Measurements from ENCODE around the gene ZNF483. TPM values are rescaled to one million over a fixed set of nuclear protein-coding genes. Genes with fewer than 3 reads are reported as not detected.

Gene ZNF483
- total RNA-seq, result 10 to 100 TPM in 2 of 3 donors, 1 to 10 TPM in 1; 5.9 to 24.9 (median 16.4) TPM

DNA sequence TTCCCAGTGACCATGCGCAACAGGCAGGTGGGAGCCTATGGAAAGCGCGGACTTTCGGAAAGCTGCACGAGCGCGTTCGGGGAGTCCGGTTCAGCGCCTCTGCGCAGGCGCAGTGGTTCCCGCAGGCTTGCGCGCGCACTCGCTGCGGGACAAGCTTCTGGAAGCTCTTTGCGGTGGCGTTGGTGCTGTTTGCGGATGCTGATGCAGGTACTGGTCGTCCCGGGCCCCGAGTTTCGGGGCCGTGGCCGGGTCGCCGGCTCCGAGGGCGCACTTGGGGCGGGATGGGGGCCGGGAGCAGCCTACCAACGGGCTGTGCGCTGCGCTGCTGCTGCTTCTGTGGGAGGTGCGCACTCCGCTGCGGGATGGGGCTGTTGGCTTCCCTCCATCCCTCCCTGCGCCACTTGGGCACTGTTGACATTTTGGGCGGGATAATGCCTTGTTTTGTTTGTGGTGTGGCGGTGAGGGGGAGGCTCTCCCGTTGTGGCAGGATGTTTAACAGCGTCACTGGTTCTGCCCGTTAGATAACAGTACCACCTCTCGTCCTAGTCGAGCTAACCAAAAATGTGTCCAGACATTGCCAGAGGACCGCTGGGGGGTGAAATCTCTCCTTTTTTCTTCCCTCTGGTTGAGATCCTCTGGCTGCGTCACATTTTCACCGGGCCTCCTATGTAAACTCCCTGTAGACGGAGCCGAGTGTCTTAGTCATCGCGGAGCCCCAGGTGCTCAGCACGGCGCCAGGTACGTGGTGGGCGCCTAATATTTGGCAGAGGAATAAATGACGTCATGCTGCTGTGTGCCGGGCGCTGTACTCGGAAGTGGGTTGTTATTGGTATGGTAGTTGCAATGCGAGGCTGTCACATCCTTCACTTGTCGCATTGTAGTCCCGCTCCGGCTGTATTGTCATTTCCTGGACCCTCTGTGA, at the start of gene ZNF483:
Gene ZNF483 (plus strand): TSS at position 124 of the 922 bp plus-strand sequence. CDS start 2,217 bp downstream, outside the sequence.
- Histone ChIP-seq H3K27me3 (no peaks in the 10 kb centered on the region), H3K4me1 (no peaks in the 10 kb centered on the region), H3K36me3 (no peaks in the 10 kb centered on the region), H3K4me3 (peak within 1 kb of the TSS; percentile 81 to 88 (median 86)), H3K9me3 (peaks cover 0 to 4% of the 10 kb centered on the region in 2 donors), H3K27ac (peak within 1 kb of the TSS; percentile 56 to 78)
- intact Hi-C loops (cut with DNase I; ENCODE audit: low total_unique reads), result no loop called here
- peak; percentile 56 to 78 for DNase-seq (ENCODE audit: low spot score in 2 of 2)
- TF ChIP-seq POLR2AphosphoS5 (IDR thresholded peaks at IDR 0.05), result peak; percentile 21 to 68 (median 44)
- no peak for TF ChIP-seq POLR2A (IDR thresholded peaks at IDR 0.05)
- TF ChIP-seq, protein P1, sequence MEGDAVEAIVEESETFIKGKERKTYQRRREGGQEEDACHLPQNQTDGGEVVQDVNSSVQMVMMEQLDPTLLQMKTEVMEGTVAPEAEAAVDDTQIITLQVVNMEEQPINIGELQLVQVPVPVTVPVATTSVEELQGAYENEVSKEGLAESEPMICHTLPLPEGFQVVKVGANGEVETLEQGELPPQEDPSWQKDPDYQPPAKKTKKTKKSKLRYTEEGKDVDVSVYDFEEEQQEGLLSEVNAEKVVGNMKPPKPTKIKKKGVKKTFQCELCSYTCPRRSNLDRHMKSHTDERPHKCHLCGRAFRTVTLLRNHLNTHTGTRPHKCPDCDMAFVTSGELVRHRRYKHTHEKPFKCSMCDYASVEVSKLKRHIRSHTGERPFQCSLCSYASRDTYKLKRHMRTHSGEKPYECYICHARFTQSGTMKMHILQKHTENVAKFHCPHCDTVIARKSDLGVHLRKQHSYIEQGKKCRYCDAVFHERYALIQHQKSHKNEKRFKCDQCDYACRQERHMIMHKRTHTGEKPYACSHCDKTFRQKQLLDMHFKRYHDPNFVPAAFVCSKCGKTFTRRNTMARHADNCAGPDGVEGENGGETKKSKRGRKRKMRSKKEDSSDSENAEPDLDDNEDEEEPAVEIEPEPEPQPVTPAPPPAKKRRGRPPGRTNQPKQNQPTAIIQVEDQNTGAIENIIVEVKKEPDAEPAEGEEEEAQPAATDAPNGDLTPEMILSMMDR (IDR thresholded peaks at IDR 0.05), result no peak

DNA sequence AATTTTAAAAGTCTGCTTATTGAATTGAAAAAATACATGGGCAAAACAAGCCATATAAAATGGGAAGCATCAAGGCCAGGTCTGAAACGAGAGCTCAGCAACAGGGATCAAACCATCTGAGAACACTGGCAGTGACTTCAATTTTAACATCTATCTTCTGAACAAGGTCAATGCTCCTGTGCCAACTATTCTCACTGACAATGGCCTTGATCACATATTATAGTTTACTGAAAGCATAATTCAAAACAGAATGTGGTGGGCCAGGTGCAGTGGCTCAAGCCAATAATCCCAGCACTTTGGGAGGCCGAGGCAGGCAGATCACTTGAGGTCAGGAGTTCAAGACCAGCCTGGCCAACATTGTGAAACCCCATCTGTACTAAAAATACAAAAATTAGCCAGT, 49.8 kb upstream of the ZNF483 start:
- Histone ChIP-seq H3K36me3 (no peaks in the 10 kb centered on the region), H3K4me3 (no peak overlapping the region), H3K4me1 (no peaks in the 10 kb centered on the region), H3K27ac (no peak overlapping the region), H3K9me3 (no peaks in the 10 kb centered on the region), H3K27me3 (no peaks in the 10 kb centered on the region)
- TF ChIP-seq POLR2AphosphoS5 (IDR thresholded peaks at IDR 0.05), result no peak
- TF ChIP-seq, protein P1 (IDR thresholded peaks at IDR 0.05), result no peak
- no peak for TF ChIP-seq POLR2A (IDR thresholded peaks at IDR 0.05)
- DNase-seq (ENCODE audit: low spot score in 2 of 2), result no peak
- intact Hi-C loops (cut with DNase I; ENCODE audit: low total_unique reads), result no loop called here

DNA sequence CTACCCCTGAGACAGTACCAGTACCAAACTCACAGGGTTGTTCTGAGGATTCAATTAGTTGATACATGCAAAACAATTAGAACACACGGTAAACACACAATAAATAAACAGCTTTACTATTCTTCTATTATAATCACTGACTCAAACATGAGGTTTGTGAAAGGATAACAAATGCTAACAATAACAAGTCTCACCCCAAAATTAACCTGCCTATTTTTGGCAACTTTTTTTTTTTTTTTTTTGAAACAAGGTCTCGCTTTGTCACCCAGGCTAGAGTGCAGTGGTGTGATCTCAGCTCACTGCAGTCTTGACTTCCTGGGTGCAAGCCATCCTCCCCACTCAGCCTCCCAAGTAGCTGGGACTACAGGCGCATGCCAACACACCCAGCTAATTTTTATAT, 47.3 kb upstream of the ZNF483 start:
- Histone ChIP-seq H3K27ac (no peak overlapping the region), H3K27me3 (no peaks in the 10 kb centered on the region), H3K36me3 (no peaks in the 10 kb centered on the region), H3K4me3 (no peak overlapping the region), H3K4me1 (no peaks in the 10 kb centered on the region), H3K9me3 (no peaks in the 10 kb centered on the region)
- intact Hi-C loops (cut with DNase I; ENCODE audit: low total_unique reads), result no loop called here
- TF ChIP-seq POLR2AphosphoS5 (IDR thresholded peaks at IDR 0.05) (no peak), POLR2A (IDR thresholded peaks at IDR 0.05) (no peak)
- TF ChIP-seq, protein P1 (IDR thresholded peaks at IDR 0.05), result no peak
- no peak for DNase-seq (ENCODE audit: low spot score in 2 of 2)

DNA sequence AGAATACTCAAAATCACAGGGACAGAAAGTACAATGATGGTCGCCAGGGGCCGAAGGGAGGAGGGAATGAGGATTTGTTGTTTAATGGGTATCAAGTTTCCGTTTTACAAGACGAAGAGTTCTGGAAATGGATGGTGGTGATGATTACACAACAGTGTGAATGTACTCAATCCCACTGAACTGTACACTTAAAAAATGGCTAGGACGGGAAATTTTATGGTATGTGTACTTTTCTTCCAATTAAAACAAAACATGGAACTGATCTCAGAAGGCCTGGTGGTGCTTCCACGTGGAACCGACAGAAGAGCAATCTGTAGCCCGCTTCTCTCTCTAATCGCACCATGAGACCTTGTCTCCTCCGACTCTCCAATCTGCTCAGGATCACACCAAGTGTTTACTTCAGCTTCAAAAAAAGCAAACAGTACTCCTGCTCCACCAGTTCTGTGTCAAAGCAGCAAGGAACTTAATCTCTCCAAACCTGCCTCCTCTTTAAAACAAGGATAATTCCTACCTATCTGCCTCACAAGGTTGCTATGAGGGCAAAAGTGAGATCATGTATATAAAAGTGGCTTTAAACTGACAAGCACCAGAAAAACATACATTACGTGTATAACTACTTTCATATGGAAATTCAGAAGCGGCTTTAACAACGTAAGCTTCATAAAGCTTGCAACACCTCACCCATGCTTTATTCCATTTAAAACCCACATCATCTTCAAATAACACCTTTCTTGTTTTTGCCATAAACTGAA, 42.9 kb upstream of the ZNF483 start:
- peak overlapping the region; percentile 97 to 100 for H3K27ac ChIP-seq
- intact Hi-C loops (cut with DNase I; ENCODE audit: low total_unique reads), result loop anchor here (1.0 kb wide), 1 partner anchor 8 kb away; no protein-coding TSS in a partner anchor

More for the DNA sequence above, 42.9 kb upstream of the ZNF483 start:
- Histone ChIP-seq H3K4me1 (peaks cover 0 to 4% of the 10 kb centered on the region in 2 donors), H3K36me3 (no peaks in the 10 kb centered on the region), H3K27me3 (no peaks in the 10 kb centered on the region), H3K4me3 (peak overlapping the region; percentile 92 to 93 (median 93)), H3K9me3 (no peaks in the 10 kb centered on the region)
- TF ChIP-seq, protein P1 (IDR thresholded peaks at IDR 0.05), result no peak
- no peak for TF ChIP-seq POLR2A (IDR thresholded peaks at IDR 0.05)
- no peak for TF ChIP-seq POLR2AphosphoS5 (IDR thresholded peaks at IDR 0.05)
- no peak for DNase-seq (ENCODE audit: low spot score in 2 of 2)

Measured in breast epithelium (tissue), 4 donors.